DND-41 (cell line): Measurements from ENCODE around the gene HTR3C.

Source experiments
- ATAC-seq: fragments of 200-7000 bp; cut with Tn5 transposase; 3 replicates; pipeline ENCODE4 v1.9.1; 2021; ENCODE audit warnings: low read depth; ENCODE audit not compliant: insufficient read depth
- DNase-seq: peaks from one replicate; pipeline ENCODE4 v3.0.0-alpha.2; 2020
- H2AFZ ChIP-seq: 2 replicates; pipeline ENCODE4 v1.6.0; 2012; ENCODE audit warnings: low read depth, low read length
- H3K27ac ChIP-seq: 2 replicates; pipeline ENCODE4 v1.5.1; 2012; ENCODE audit warnings: low read length, inconsistent platforms
- H3K27me3 ChIP-seq: fragments of 200-600 bp; sonication (generic); 2 replicates; pipeline ENCODE4 v1.6.0; 2012; ENCODE audit warnings: low read length, mild to moderate bottlenecking, inconsistent platforms; ENCODE audit not compliant: insufficient read depth, poor library complexity
- H3K36me3 ChIP-seq: 2 replicates; pipeline ENCODE4 v1.5.1; 2012; ENCODE audit warnings: low read length, inconsistent platforms; ENCODE audit not compliant: insufficient read depth
- H3K4me1 ChIP-seq: 2 replicates; pipeline ENCODE4 v1.5.1; 2012; ENCODE audit warnings: mild to moderate bottlenecking, low read length; ENCODE audit not compliant: insufficient read depth
- H3K4me2 ChIP-seq: 2 replicates; pipeline ENCODE4 v1.6.0; 2012; ENCODE audit warnings: mild to moderate bottlenecking, moderate library complexity, low read length, inconsistent platforms; ENCODE audit not compliant: insufficient read depth
- H3K4me3 ChIP-seq, 2 experiments: fragments of 200-600 bp in 1 of 2; shearing (Covaris generic) in 1 of 2; 2 replicates each; pipeline ENCODE4 v1.5.1; 2012 to 2016; ENCODE audit warnings: inconsistent platforms in 2 of 2, low read length in 2 of 2, mild to moderate bottlenecking in 2 of 2, low read depth in 1 of 2, moderate library complexity in 1 of 2
- H3K79me2 ChIP-seq: 2 replicates; pipeline ENCODE4 v1.6.0; 2012; ENCODE audit warnings: low read length, inconsistent platforms; ENCODE audit not compliant: insufficient read depth
- H3K9ac ChIP-seq: 2 replicates; pipeline ENCODE4 v1.6.0; 2012; ENCODE audit warnings: low read depth, mild to moderate bottlenecking, inconsistent platforms, low read length, moderate library complexity
- H3K9me3 ChIP-seq: 2 replicates; pipeline ENCODE4 v1.5.1; 2012; ENCODE audit warnings: low read length, moderate library complexity, mild to moderate bottlenecking, inconsistent platforms; ENCODE audit not compliant: insufficient read depth, severe bottlenecking
- H4K20me1 ChIP-seq: 2 replicates; pipeline ENCODE4 v1.6.0; 2012; ENCODE audit warnings: low read length; ENCODE audit not compliant: insufficient read depth
- EZH2 ChIP-seq: IDR thresholded peaks from 3 replicates; pipeline ENCODE4 v1.6.1; 2012; ENCODE audit warnings: borderline replicate concordance, low read depth, mild to moderate bottlenecking, moderate library complexity, low read length, inconsistent platforms; ENCODE audit not compliant: severe bottlenecking
- TF ChIP-seq, protein P1 (sequence below): IDR thresholded peaks from 2 replicates; pipeline ENCODE4 v1.5.1; 2012; ENCODE audit warnings: borderline replicate concordance, low read length, moderate library complexity, mild to moderate bottlenecking; ENCODE audit not compliant: poor library complexity, severe bottlenecking; ENCODE audit errors: extremely low read depth

Gene HTR3C

DNA sequence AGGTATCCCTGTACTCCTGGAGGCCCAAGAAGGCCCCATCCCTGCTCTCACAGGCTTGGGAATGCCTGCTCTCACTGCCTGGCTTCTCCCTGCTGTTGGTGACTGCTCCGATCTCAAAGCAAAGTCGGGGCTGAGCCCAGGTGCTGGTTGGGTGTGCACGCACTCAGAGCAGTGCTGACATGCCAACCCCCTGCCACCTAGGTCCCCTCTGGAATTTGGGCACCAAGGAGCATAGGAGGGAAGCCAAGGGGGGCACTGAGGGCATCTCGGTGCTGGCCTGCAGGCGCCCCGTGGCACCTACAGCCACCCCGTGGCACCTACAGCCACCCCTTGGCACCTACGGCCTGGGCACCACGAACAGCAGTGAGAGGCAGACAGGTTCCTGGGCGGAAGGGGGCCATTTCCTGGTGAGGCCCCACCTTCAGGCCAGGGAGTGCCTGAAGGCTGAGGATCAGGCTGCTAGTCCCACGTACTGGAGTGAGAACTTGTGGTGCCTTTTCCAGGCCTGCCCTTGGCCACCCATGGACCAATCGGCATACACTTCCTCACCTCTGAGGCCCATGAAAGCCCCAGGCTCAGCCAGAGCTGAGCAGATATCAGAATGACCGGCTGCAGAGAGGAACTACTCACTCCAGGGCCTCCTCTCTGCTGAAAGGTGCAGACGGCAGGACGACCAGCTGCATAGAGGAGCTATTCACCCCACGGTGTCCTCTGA lies 28.4 kb downstream of the HTR3C start:
- Histone ChIP-seq H4K20me1 (no peaks in the 10 kb centered on the region), H3K4me2 (no peak overlapping the region), H3K27me3 (no peaks in the 10 kb centered on the region), H3K9ac (no peak overlapping the region), H3K36me3 (no peaks in the 10 kb centered on the region), H3K27ac (no peak overlapping the region), H3K4me3 (no peak overlapping the region), H3K9me3 (no peaks in the 10 kb centered on the region), H2AFZ (no peak overlapping the region), H3K4me1 (no peaks in the 10 kb centered on the region), H3K79me2 (no peaks in the 10 kb centered on the region)
- ATAC-seq (no peak), DNase-seq (no peak)
- TF ChIP-seq EZH2 = no peak
- TF ChIP-seq, protein P1, sequence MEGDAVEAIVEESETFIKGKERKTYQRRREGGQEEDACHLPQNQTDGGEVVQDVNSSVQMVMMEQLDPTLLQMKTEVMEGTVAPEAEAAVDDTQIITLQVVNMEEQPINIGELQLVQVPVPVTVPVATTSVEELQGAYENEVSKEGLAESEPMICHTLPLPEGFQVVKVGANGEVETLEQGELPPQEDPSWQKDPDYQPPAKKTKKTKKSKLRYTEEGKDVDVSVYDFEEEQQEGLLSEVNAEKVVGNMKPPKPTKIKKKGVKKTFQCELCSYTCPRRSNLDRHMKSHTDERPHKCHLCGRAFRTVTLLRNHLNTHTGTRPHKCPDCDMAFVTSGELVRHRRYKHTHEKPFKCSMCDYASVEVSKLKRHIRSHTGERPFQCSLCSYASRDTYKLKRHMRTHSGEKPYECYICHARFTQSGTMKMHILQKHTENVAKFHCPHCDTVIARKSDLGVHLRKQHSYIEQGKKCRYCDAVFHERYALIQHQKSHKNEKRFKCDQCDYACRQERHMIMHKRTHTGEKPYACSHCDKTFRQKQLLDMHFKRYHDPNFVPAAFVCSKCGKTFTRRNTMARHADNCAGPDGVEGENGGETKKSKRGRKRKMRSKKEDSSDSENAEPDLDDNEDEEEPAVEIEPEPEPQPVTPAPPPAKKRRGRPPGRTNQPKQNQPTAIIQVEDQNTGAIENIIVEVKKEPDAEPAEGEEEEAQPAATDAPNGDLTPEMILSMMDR = no peak

DNA sequence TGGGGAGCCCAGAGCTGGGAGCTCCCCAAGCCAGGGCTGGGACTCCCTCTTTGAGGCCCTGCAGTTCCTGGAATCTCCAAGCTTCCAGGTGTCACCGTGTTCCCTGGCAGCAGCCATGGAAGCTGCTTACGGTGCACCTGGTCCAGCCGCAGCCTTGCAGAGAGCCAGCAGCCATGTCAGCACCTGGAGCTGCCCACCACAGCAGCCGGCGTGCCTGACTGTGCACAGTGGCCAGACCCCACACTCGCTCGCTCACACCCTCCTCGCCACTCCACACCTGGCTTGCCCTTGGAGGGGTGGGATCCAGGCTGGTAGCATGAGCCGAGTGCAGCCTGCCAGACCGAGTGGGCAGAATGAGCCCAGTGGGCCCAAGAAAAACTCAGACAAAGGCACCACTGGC lies 29.2 kb downstream of the HTR3C start:
- H3K4me2 ChIP-seq = no peak overlapping the region
- H3K4me1 ChIP-seq = no peaks in the 10 kb centered on the region
- no peak overlapping the region for H2AFZ ChIP-seq
- no peaks in the 10 kb centered on the region for H3K27me3 ChIP-seq
- no peak for ATAC-seq
- no peaks in the 10 kb centered on the region for H3K79me2 ChIP-seq
- no peak for TF ChIP-seq EZH2
- TF ChIP-seq, protein P1 = no peak
- H3K9ac ChIP-seq = no peak overlapping the region
- no peaks in the 10 kb centered on the region for H3K36me3 ChIP-seq
- no peak overlapping the region for H3K27ac ChIP-seq
- no peak for DNase-seq
- H4K20me1 ChIP-seq = no peaks in the 10 kb centered on the region
- H3K4me3 ChIP-seq = no peak overlapping the region
- H3K9me3 ChIP-seq = no peaks in the 10 kb centered on the region

DNA sequence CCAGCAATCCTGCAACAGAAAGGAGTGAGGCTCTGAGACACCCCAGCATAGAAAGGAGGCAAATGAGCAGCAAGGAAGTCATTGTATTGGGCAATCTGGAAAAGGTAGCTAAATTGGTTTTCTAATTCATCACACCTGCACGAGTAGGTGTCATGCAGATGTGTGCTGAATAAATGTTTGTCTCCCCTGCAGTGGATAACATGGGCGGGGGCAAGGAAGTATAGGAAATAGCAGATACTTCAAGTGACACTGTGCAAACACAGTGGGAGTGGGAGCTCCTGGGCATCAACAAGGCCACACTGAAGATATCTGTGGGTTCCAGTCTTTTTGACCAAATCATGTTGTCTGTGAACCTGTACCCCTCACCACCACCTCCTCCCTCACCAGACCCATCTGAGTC lies 29.6 kb downstream of the HTR3C start:
- Histone ChIP-seq H3K27ac (no peak overlapping the region), H4K20me1 (no peaks in the 10 kb centered on the region), H3K4me2 (no peak overlapping the region), H3K36me3 (no peaks in the 10 kb centered on the region), H3K4me1 (no peaks in the 10 kb centered on the region), H3K9me3 (no peaks in the 10 kb centered on the region), H3K79me2 (no peaks in the 10 kb centered on the region), H2AFZ (no peak overlapping the region), H3K9ac (no peak overlapping the region), H3K4me3 (no peak overlapping the region), H3K27me3 (no peaks in the 10 kb centered on the region)
- TF ChIP-seq EZH2 = no peak
- TF ChIP-seq, protein P1 = no peak
- DNase-seq = no peak
- ATAC-seq = no peak

DNA sequence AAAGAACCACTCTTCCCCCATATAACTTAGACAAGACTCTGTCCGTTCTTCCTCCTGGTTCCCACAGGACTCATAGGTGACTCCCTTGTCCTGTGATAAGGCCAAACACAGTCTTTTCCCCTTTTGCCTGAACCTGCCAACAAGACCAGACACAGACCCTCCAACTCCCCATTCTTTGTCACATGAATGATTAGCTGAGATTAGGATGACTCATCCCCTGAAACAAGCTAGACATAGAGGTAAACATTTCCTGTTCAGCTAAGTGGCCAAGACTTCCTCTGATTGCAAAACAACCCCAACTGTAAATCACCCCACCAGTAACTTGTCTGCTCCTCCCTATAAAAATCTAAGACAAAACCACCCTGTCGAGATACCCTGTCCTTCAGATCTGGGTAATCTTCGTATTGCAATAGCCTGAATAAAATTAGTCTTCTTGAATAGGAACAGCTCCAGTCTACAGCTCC lies 32.6 kb downstream of the HTR3C start:
- Histone ChIP-seq H3K4me2 (no peak overlapping the region), H3K9me3 (no peaks in the 10 kb centered on the region), H3K27ac (no peak overlapping the region), H2AFZ (no peak overlapping the region), H3K27me3 (no peaks in the 10 kb centered on the region), H4K20me1 (no peaks in the 10 kb centered on the region), H3K36me3 (no peaks in the 10 kb centered on the region), H3K4me1 (no peaks in the 10 kb centered on the region), H3K4me3 (no peak overlapping the region), H3K79me2 (no peaks in the 10 kb centered on the region), H3K9ac (no peak overlapping the region)
- ATAC-seq = no peak
- DNase-seq = no peak
- TF ChIP-seq, protein P1 = no peak
- no peak for TF ChIP-seq EZH2
